ENCODE results near the gene MEA1.

The MEA1 gene

DNA sequence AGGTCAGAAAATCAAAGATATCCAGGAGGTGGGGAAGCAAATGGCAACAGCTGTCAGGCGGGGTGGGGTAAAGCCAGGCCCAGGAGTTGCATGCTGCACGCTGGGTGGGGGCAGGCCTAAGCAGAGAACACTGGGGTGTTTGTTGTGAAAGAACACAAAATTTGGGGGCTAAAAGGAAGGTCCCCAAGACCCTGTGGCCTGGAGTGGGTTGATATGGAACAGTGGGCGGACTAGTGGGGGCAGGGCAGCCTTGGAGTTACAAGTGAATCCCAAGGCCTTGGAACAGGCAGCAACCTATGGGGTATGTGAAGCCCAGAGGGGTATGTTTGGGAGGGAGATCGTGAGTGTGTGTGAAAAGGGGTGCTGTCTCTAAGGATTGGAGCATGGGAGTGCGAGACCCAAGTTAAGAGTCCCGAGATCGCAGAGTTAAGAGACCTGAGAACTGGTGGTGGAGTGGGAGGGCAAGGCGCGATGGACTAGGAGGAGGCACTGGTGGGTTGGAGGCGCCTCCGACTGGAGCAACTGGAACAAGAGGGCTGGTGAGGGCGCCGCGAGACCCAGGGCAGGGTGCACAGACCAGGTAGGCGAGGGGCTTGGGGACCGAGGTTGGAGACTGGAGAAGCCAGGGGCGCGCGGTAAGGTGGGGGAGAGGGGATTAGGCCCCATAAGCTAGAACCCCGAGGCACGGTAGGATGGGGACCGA lies 39.2 kb upstream of the MEA1 start:
- peak overlapping the region; percentile 74 for H3K4me3 ChIP-seq (ENCODE audit: low read depth, low read length)
- peaks cover 4% of the 10 kb centered on the region for H3K4me1 ChIP-seq (ENCODE audit: control insufficient read depth, insufficient read depth, low read length)
- no peaks in the 10 kb centered on the region for H3K9me3 ChIP-seq (ENCODE audit: control insufficient read depth, insufficient read depth, low read depth, low read length)
- ChIA-PET CTCF (interaction anchor here (0.7 to 1.7 kb wide), 5 partner anchors 14 to 363 kb away, joined by 3 to 8 read pairs (median 3); no protein-coding TSS in a partner anchor), POLR2A (interaction anchor here (0.8 to 3.4 kb wide), 24 partner anchors 10 to 464 kb away, joined by 3 to 50 read pairs (median 10); partner anchors contain the start of genes CNPY3, CUL9, KLHDC3 and MEA1)
- peaks cover 23 to 74% of the 10 kb centered on the region in 2 experiments; a peak in 2 of 3 replicates for H3K36me3 ChIP-seq (ENCODE audit: control insufficient read depth in 2 of 2, insufficient read depth in 1 of 2, low read length in 2 of 2)
- H3K27ac ChIP-seq (ENCODE audit: extremely low read depth, low read depth, low read length) = peak overlapping the region; percentile 85
- no peak for TF ChIP-seq ZNF658 (tag by site-specific recombination; IDR thresholded peaks at IDR 0.05)
- TF ChIP-seq ZNF24 (tag by site-specific recombination; IDR thresholded peaks at IDR 0.05) = no peak
- TF ChIP-seq ZBTB21 (tag by site-specific recombination; IDR thresholded peaks at IDR 0.05) = no peak
- TF ChIP-seq ZNF837 (tag by site-specific recombination; IDR thresholded peaks at IDR 0.05) = peak; percentile 64; the same call in 1 of the 2 replicates
- TF ChIP-seq ZNF843 (tag by site-specific recombination; IDR thresholded peaks at IDR 0.05) = no peak
- 0 out of 2 replicates have a peak, but pooled peaks have one; percentile 6 for TF ChIP-seq HOXD13 (CRISPR knock-in tag; IDR thresholded peaks at IDR 0.05; ENCODE audit: borderline replicate concordance)
- no peak for TF ChIP-seq ZNF626 (tag by site-specific recombination; IDR thresholded peaks at IDR 0.05)
- TF ChIP-seq ZBTB1 (tag by site-specific recombination; IDR thresholded peaks at IDR 0.05) = no peak
- TF ChIP-seq ZNF571 (tag by site-specific recombination; IDR thresholded peaks at IDR 0.05) = no peak
- peak; percentile 83 for TF ChIP-seq ZFHX2 (tag by site-specific recombination; conservative IDR thresholded peaks at IDR 0.05)
- TF ChIP-seq, protein P1, sequence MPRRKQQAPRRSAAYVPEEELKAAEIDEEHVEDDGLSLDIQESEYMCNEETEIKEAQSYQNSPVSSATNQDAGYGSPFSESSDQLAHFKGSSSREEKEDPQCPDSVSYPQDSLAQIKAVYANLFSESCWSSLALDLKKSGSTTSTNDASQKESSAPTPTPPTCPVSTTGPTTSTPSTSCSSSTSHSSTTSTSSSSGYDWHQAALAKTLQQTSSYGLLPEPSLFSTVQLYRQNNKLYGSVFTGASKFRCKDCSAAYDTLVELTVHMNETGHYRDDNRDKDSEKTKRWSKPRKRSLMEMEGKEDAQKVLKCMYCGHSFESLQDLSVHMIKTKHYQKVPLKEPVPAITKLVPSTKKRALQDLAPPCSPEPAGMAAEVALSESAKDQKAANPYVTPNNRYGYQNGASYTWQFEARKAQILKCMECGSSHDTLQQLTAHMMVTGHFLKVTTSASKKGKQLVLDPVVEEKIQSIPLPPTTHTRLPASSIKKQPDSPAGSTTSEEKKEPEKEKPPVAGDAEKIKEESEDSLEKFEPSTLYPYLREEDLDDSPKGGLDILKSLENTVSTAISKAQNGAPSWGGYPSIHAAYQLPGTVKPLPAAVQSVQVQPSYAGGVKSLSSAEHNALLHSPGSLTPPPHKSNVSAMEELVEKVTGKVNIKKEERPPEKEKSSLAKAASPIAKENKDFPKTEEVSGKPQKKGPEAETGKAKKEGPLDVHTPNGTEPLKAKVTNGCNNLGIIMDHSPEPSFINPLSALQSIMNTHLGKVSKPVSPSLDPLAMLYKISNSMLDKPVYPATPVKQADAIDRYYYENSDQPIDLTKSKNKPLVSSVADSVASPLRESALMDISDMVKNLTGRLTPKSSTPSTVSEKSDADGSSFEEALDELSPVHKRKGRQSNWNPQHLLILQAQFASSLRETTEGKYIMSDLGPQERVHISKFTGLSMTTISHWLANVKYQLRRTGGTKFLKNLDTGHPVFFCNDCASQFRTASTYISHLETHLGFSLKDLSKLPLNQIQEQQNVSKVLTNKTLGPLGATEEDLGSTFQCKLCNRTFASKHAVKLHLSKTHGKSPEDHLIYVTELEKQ (tag by site-specific recombination; IDR thresholded peaks at IDR 0.05; ENCODE audit: borderline replicate concordance) = 0 out of 2 replicates have a peak, but pooled peaks have one; percentile 32
- 0 out of 2 replicates have a peak, but pooled peaks have one; percentile 14 for TF ChIP-seq ZNF266 (tag by site-specific recombination; IDR thresholded peaks at IDR 0.05; ENCODE audit: low read depth)
- TF ChIP-seq, protein P2, sequence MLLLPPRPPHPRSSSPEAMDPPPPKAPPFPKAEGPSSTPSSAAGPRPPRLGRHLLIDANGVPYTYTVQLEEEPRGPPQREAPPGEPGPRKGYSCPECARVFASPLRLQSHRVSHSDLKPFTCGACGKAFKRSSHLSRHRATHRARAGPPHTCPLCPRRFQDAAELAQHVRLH (tag by site-specific recombination; IDR thresholded peaks at IDR 0.05) = no peak
- TF ChIP-seq ZNF341 (tag by site-specific recombination; IDR thresholded peaks at IDR 0.05; ENCODE audit: low read depth) = peak; percentile 41; the same call in 1 of the 2 replicates
- TF ChIP-seq SCRT2 (tag by site-specific recombination; IDR thresholded peaks at IDR 0.05) = peak; percentile 65; the same call in 1 of the 2 replicates
- no peak for TF ChIP-seq ZNF544 (tag by site-specific recombination; IDR thresholded peaks at IDR 0.05)
- no peak for TF ChIP-seq ZNF114 (tag by site-specific recombination; IDR thresholded peaks at IDR 0.05)
- TF ChIP-seq EGR2 (tag by site-specific recombination; IDR thresholded peaks at IDR 0.05; ENCODE audit: low read depth) = peak; percentile 87
- peak; percentile 96 for TF ChIP-seq MYNN (tag by site-specific recombination; IDR thresholded peaks at IDR 0.05; ENCODE audit: borderline replicate concordance)
- TF ChIP-seq ZNF169 (tag by site-specific recombination; IDR thresholded peaks at IDR 0.05) = 0 out of 2 replicates have a peak, but pooled peaks have one; percentile 14
- TF ChIP-seq, protein P3, sequence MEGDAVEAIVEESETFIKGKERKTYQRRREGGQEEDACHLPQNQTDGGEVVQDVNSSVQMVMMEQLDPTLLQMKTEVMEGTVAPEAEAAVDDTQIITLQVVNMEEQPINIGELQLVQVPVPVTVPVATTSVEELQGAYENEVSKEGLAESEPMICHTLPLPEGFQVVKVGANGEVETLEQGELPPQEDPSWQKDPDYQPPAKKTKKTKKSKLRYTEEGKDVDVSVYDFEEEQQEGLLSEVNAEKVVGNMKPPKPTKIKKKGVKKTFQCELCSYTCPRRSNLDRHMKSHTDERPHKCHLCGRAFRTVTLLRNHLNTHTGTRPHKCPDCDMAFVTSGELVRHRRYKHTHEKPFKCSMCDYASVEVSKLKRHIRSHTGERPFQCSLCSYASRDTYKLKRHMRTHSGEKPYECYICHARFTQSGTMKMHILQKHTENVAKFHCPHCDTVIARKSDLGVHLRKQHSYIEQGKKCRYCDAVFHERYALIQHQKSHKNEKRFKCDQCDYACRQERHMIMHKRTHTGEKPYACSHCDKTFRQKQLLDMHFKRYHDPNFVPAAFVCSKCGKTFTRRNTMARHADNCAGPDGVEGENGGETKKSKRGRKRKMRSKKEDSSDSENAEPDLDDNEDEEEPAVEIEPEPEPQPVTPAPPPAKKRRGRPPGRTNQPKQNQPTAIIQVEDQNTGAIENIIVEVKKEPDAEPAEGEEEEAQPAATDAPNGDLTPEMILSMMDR (tag by site-specific recombination; IDR thresholded peaks at IDR 0.05) = peak; percentile 77; the same call in 1 of the 2 replicates
- peak; percentile 12 for TF ChIP-seq ZBTB17 (tag by site-specific recombination; IDR thresholded peaks at IDR 0.05)
- TF ChIP-seq, protein P4, sequence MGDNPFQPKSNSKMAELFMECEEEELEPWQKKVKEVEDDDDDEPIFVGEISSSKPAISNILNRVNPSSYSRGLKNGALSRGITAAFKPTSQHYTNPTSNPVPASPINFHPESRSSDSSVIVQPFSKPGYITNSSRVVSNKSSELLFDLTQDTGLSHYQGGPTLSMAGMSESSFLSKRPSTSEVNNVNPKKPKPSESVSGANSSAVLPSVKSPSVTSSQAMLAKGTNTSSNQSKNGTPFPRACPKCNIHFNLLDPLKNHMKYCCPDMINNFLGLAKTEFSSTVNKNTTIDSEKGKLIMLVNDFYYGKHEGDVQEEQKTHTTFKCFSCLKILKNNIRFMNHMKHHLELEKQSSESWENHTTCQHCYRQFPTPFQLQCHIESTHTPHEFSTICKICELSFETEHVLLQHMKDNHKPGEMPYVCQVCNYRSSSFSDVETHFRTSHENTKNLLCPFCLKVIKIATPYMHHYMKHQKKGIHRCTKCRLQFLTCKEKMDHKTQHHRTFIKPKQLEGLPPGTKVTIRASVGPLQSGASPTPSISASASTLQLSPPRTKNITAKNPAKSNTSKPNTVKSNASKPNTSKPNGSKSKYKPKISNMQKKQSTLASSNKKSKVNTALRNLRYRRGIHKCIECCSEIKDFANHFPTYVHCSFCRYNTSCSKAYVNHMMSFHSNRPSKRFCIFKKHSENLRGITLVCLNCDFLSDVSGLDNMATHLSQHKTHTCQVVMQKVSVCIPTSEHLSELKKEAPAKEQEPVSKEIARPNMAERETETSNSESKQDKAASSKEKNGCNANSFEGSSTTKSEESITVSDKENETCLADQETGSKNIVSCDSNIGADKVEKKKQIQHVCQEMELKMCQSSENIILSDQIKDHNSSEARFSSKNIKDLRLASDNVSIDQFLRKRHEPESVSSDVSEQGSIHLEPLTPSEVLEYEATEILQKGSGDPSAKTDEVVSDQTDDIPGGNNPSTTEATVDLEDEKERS (tag by site-specific recombination; IDR thresholded peaks at IDR 0.05) = no peak
- peak; percentile 94 for TF ChIP-seq ZNF600 (tag by site-specific recombination; IDR thresholded peaks at IDR 0.05)
- TF ChIP-seq ZSCAN16 (tag by site-specific recombination; IDR thresholded peaks at IDR 0.05) = no peak
- 0 out of 2 replicates have a peak, but pooled peaks have one; percentile 47 for TF ChIP-seq HOXC10 (CRISPR knock-in tag; IDR thresholded peaks at IDR 0.05)
- TF ChIP-seq, protein P5, sequence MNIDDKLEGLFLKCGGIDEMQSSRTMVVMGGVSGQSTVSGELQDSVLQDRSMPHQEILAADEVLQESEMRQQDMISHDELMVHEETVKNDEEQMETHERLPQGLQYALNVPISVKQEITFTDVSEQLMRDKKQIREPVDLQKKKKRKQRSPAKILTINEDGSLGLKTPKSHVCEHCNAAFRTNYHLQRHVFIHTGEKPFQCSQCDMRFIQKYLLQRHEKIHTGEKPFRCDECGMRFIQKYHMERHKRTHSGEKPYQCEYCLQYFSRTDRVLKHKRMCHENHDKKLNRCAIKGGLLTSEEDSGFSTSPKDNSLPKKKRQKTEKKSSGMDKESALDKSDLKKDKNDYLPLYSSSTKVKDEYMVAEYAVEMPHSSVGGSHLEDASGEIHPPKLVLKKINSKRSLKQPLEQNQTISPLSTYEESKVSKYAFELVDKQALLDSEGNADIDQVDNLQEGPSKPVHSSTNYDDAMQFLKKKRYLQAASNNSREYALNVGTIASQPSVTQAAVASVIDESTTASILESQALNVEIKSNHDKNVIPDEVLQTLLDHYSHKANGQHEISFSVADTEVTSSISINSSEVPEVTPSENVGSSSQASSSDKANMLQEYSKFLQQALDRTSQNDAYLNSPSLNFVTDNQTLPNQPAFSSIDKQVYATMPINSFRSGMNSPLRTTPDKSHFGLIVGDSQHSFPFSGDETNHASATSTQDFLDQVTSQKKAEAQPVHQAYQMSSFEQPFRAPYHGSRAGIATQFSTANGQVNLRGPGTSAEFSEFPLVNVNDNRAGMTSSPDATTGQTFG (tag by site-specific recombination; IDR thresholded peaks at IDR 0.05; ENCODE audit: borderline replicate concordance) = no peak
